GM12878 (cell line): Measurements from ENCODE around the gene ZBTB21. TPM values are rescaled to one million over a fixed set of nuclear protein-coding genes. Genes with fewer than 3 reads are reported as not detected.

Experiments used
- ATF7 ChIP-seq: fragments of 450-650 bp; IDR thresholded peaks from 2 replicates; pipeline ENCODE4 v1.6.1; 2016; ENCODE audit warnings: low read depth, mild to moderate bottlenecking
- DPF2 ChIP-seq: fragments of 450-650 bp; IDR thresholded peaks from 2 replicates; pipeline ENCODE4 v1.6.1; 2017; ENCODE audit warnings: mild to moderate bottlenecking
- EGR1 ChIP-seq, 2 experiments: IDR thresholded peaks; 1 replicate in 1 of 2; 2 replicates in 1 of 2; pipeline ENCODE4 v1.6.1; 2011 to 2012; ENCODE audit warnings: low read depth in 2 of 2, low read length in 2 of 2, borderline replicate concordance in 1 of 2, mild to moderate bottlenecking in 1 of 2, moderate library complexity in 1 of 2
- EP300 ChIP-seq, 2 experiments: fragments of 150-350 bp in 1 of 2; IDR thresholded peaks; 2 replicates each; pipeline ENCODE4 v1.6.1; 2011 to 2012; ENCODE audit warnings: low read depth in 2 of 2, low read length in 2 of 2, borderline replicate concordance in 1 of 2, improper control_type of control experiment in 1 of 2, inconsistent platforms in 1 of 2; ENCODE audit not compliant: control insufficient read depth in 1 of 2
- IKZF2 ChIP-seq, 2 experiments: fragments of 450-650 bp; IDR thresholded peaks; 2 replicates each; pipeline ENCODE4 v1.6.1; 2017; ENCODE audit warnings: mild to moderate bottlenecking in 2 of 2, moderate library complexity in 2 of 2
- MTA2 ChIP-seq: fragments of 450-650 bp; IDR thresholded peaks from 2 replicates; pipeline ENCODE4 v1.6.1; 2016; ENCODE audit warnings: low read depth, mild to moderate bottlenecking, moderate library complexity
- NBN ChIP-seq: fragments of 450-650 bp; IDR thresholded peaks from 2 replicates; pipeline ENCODE4 v1.6.1; 2016
- NKRF ChIP-seq: fragments of 450-650 bp; conservative IDR thresholded peaks from 2 replicates; pipeline ENCODE4 v1.6.1; 2017; ENCODE audit warnings: mild to moderate bottlenecking, moderate library complexity
- RBBP5 ChIP-seq: fragments of 200-600 bp; sonication (generic); conservative IDR thresholded peaks from 2 replicates; pipeline ENCODE4 v1.6.1; 2016
- SMC3 ChIP-seq: IDR thresholded peaks from 2 replicates; pipeline ENCODE4 v1.6.1; 2011; ENCODE audit warnings: low read length, improper control_type of control experiment, borderline replicate concordance
- SP1 ChIP-seq: IDR thresholded peaks from one replicate; pipeline ENCODE4 v1.6.1; 2011; ENCODE audit warnings: low read depth, low read length
- TAF1 ChIP-seq: IDR thresholded peaks from 2 replicates; pipeline ENCODE4 v1.6.1; 2011; ENCODE audit warnings: mild to moderate bottlenecking, low read depth, low read length, borderline replicate concordance
- ZNF24 ChIP-seq: fragments of 450-650 bp; IDR thresholded peaks from 2 replicates; pipeline ENCODE4 v1.6.1; 2017; ENCODE audit warnings: antibody characterized with exemption, mild to moderate bottlenecking
- ZNF384 ChIP-seq: IDR thresholded peaks from 2 replicates; pipeline ENCODE4 v1.6.1; 2012; ENCODE audit warnings: low read depth, mild to moderate bottlenecking, low read length, improper control_type of control experiment, borderline replicate concordance
- polyA plus RNA-seq, 11 experiments: library from polyadenylated mRNA; depleted of rRNA in 4 of 11; unstranded in 6 of 11; stranded (reverse) in 5 of 11; fragments of >200 nt; fragmentation: Nextera tagmentation in 4 of 11; fragmentation: Illumina TruSeq in 1 of 11; extraction: Ambion mirVana in 4 of 11; extraction: Trizol in 1 of 11; gene quantifications; 1 replicate in 1 of 11; 2 replicates in 10 of 11; pipeline versions ENCODE4 v1.2.1 to v1.2.3, GENCODE V29; 2011 to 2016; ENCODE audit warnings: inconsistent platforms in 2 of 11, missing spikeins in 2 of 11, low read depth in 1 of 11
- total RNA-seq, 4 experiments: library from RNA; depleted of rRNA in 3 of 4; stranded (reverse); fragments of >200 nt in 3 of 4; fragmentation: Illumina TruSeq in 1 of 4; extraction: Trizol in 1 of 4; gene quantifications; 2 replicates each; pipeline versions ENCODE4 v1.2.1 to v1.2.3, GENCODE V29; 2013 to 2021
- TF ChIP-seq, protein P1 (sequence below): IDR thresholded peaks from 2 replicates; pipeline ENCODE4 v1.6.1; 2011; ENCODE audit warnings: low read depth, mild to moderate bottlenecking, low read length, moderate library complexity, borderline replicate concordance; ENCODE audit errors: extremely low read depth
- TF ChIP-seq, protein P2 (sequence below): fragments of 450-650 bp; IDR thresholded peaks from 2 replicates; pipeline ENCODE4 v1.6.1; 2016; ENCODE audit warnings: mild to moderate bottlenecking, moderate library complexity, borderline replicate concordance
- TF ChIP-seq, protein P3 (sequence below): fragments of 150-350 bp; IDR thresholded peaks from 2 replicates; pipeline ENCODE4 v1.6.1; 2014; ENCODE audit warnings: mild to moderate bottlenecking, low read depth, low read length

The ZBTB21 gene
- total and polyA plus RNA-seq, 10 of the 15 experiments (the other 5 are each of a cell fraction or from before 2014, with no cell fraction given) = 1.8 to 21.6 (median 10.6) TPM

GRCh38 chr21:42009018-42009830, 936 bp downstream of the ZBTB21 start (continued):
- no peak for TF ChIP-seq DPF2
- TF ChIP-seq, protein P1, sequence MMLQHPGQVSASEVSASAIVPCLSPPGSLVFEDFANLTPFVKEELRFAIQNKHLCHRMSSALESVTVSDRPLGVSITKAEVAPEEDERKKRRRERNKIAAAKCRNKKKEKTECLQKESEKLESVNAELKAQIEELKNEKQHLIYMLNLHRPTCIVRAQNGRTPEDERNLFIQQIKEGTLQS = no peak
- no peak; the same call in none of the 2 replicates for TF ChIP-seq NKRF
- no peak for TF ChIP-seq ZNF384
- TF ChIP-seq IKZF2 (IDR thresholded peaks at IDR 0.05) = peak; percentile 86 to 87
- TF ChIP-seq TAF1 = no peak
- no peak for TF ChIP-seq EGR1 (IDR thresholded peaks at IDR 0.05; ENCODE audit: borderline replicate concordance in 1 of 2, low read depth in 2 of 2, low read length in 2 of 2)
- TF ChIP-seq EP300 (IDR thresholded peaks at IDR 0.05; ENCODE audit: borderline replicate concordance in 1 of 2, control insufficient read depth in 1 of 2, low read depth in 2 of 2, low read length in 2 of 2) = peak; percentile 56 to 64; a peak in 3 of 4 replicates
- TF ChIP-seq ATF7 = no peak
- peak; percentile 64 for TF ChIP-seq MTA2
- no peak for TF ChIP-seq RBBP5
- TF ChIP-seq SMC3 = no peak
- TF ChIP-seq, protein P2, sequence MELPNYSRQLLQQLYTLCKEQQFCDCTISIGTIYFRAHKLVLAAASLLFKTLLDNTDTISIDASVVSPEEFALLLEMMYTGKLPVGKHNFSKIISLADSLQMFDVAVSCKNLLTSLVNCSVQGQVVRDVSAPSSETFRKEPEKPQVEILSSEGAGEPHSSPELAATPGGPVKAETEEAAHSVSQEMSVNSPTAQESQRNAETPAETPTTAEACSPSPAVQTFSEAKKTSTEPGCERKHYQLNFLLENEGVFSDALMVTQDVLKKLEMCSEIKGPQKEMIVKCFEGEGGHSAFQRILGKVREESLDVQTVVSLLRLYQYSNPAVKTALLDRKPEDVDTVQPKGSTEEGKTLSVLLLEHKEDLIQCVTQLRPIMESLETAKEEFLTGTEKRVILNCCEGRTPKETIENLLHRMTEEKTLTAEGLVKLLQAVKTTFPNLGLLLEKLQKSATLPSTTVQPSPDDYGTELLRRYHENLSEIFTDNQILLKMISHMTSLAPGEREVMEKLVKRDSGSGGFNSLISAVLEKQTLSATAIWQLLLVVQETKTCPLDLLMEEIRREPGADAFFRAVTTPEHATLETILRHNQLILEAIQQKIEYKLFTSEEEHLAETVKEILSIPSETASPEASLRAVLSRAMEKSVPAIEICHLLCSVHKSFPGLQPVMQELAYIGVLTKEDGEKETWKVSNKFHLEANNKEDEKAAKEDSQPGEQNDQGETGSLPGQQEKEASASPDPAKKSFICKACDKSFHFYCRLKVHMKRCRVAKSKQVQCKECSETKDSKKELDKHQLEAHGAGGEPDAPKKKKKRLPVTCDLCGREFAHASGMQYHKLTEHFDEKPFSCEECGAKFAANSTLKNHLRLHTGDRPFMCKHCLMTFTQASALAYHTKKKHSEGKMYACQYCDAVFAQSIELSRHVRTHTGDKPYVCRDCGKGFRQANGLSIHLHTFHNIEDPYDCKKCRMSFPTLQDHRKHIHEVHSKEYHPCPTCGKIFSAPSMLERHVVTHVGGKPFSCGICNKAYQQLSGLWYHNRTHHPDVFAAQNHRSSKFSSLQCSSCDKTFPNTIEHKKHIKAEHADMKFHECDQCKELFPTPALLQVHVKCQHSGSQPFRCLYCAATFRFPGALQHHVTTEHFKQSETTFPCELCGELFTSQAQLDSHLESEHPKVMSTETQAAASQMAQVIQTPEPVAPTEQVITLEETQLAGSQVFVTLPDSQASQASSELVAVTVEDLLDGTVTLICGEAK = no peak
- TF ChIP-seq ZNF24 = peak; percentile 52; the same call in 1 of the 2 replicates
- no peak for TF ChIP-seq SP1
- TF ChIP-seq, protein P3, sequence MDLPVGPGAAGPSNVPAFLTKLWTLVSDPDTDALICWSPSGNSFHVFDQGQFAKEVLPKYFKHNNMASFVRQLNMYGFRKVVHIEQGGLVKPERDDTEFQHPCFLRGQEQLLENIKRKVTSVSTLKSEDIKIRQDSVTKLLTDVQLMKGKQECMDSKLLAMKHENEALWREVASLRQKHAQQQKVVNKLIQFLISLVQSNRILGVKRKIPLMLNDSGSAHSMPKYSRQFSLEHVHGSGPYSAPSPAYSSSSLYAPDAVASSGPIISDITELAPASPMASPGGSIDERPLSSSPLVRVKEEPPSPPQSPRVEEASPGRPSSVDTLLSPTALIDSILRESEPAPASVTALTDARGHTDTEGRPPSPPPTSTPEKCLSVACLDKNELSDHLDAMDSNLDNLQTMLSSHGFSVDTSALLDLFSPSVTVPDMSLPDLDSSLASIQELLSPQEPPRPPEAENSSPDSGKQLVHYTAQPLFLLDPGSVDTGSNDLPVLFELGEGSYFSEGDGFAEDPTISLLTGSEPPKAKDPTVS = no peak
- peak; percentile 35; the same call in 1 of the 2 replicates for TF ChIP-seq NBN
